ENCODE measurements around the gene HPGDS. TPM values are rescaled to one million over a fixed set of nuclear protein-coding genes. Genes with fewer than 3 reads are reported as not detected.

The HPGDS gene
- total and polyA plus RNA-seq, 2 experiments from 2014 or later, result 0.30 to 1.6 TPM

- Histone ChIP-seq H3K27ac (no peak overlapping the region), H3K4me2 (no peak overlapping the region), H4K20me1 (ENCODE audit: insufficient read depth, poor library complexity, severe bottlenecking) (no peaks in the 10 kb centered on the region), H3K9me2 (replicated peaks; ENCODE audit: insufficient read depth) (no peaks in the 10 kb centered on the region), H2AFZ (no peak overlapping the region), H3K79me2 (no peaks in the 10 kb centered on the region), H3K36me3 (replicated peaks; ENCODE audit: insufficient read depth, low read depth) (peaks cover 5% of the 10 kb centered on the region), H3K9me3 (ENCODE audit: low read depth) (no peaks in the 10 kb centered on the region), H3K4me1 (ENCODE audit: insufficient read depth) (no peaks in the 10 kb centered on the region), H3K4me3 (no peak overlapping the region), H3K27me3 (no peaks in the 10 kb centered on the region)
- DNase-seq (ENCODE audit: low spot score), result no peak
- TF ChIP-seq EZH2 (IDR thresholded peaks at IDR 0.05; ENCODE audit: borderline replicate concordance) (no peak), EZH2phosphoT487 (IDR thresholded peaks at IDR 0.05; ENCODE audit: low read depth, severe bottlenecking, unreplicated experiment) (no peak), CTCF (IDR thresholded peaks at IDR 0.05; ENCODE audit: poor library complexity) (no peak)
- 65% methylated on average over 3 of the region's 3 CpGs for WGBS (ENCODE audit: low lambda C conversion rate, missing lambda C conversion rate)
Observed at GRCh38 chr4:94277534-94277933, 65.1 kb downstream of the HPGDS start.

- TF ChIP-seq CTCF (IDR thresholded peaks at IDR 0.05; ENCODE audit: poor library complexity), result no peak
- no peak for TF ChIP-seq EZH2 (IDR thresholded peaks at IDR 0.05; ENCODE audit: borderline replicate concordance)
- no peak for TF ChIP-seq EZH2phosphoT487 (IDR thresholded peaks at IDR 0.05; ENCODE audit: low read depth, severe bottlenecking, unreplicated experiment)
- H3K9me2 ChIP-seq (replicated peaks; ENCODE audit: insufficient read depth), result no peaks in the 10 kb centered on the region
- no peak for DNase-seq (ENCODE audit: low spot score)
- 94% methylated on average over 7 of the region's 7 CpGs for WGBS (ENCODE audit: low lambda C conversion rate, missing lambda C conversion rate)
- H3K4me1 ChIP-seq (ENCODE audit: insufficient read depth), result no peaks in the 10 kb centered on the region
- H3K27ac ChIP-seq, result no peak overlapping the region
- no peak overlapping the region for H3K4me3 ChIP-seq
- H3K9me3 ChIP-seq (ENCODE audit: low read depth), result no peaks in the 10 kb centered on the region
- no peak overlapping the region for H2AFZ ChIP-seq
- no peak overlapping the region for H3K4me2 ChIP-seq
- no peaks in the 10 kb centered on the region for H4K20me1 ChIP-seq (ENCODE audit: insufficient read depth, poor library complexity, severe bottlenecking)
- no peaks in the 10 kb centered on the region for H3K79me2 ChIP-seq
- peaks cover 3% of the 10 kb centered on the region for H3K36me3 ChIP-seq (replicated peaks; ENCODE audit: insufficient read depth, low read depth)
- H3K27me3 ChIP-seq, result no peaks in the 10 kb centered on the region
Observed at GRCh38 chr4:94276204-94276603, 66.4 kb downstream of the HPGDS start.

GRCh38 chr4:94274912-94275311 lies 67.7 kb downstream of the HPGDS start:
- Histone ChIP-seq H3K9me2 (replicated peaks; ENCODE audit: insufficient read depth) (no peaks in the 10 kb centered on the region), H3K79me2 (no peaks in the 10 kb centered on the region), H2AFZ (no peak overlapping the region), H3K27ac (no peak overlapping the region), H3K4me2 (no peak overlapping the region), H3K4me1 (ENCODE audit: insufficient read depth) (no peaks in the 10 kb centered on the region), H3K9me3 (ENCODE audit: low read depth) (no peaks in the 10 kb centered on the region), H3K4me3 (no peak overlapping the region), H3K36me3 (replicated peaks; ENCODE audit: insufficient read depth, low read depth) (no peaks in the 10 kb centered on the region), H4K20me1 (ENCODE audit: insufficient read depth, poor library complexity, severe bottlenecking) (no peaks in the 10 kb centered on the region), H3K27me3 (no peaks in the 10 kb centered on the region)
- no peak for DNase-seq (ENCODE audit: low spot score)
- TF ChIP-seq EZH2phosphoT487 (IDR thresholded peaks at IDR 0.05; ENCODE audit: low read depth, severe bottlenecking, unreplicated experiment) (no peak), EZH2 (IDR thresholded peaks at IDR 0.05; ENCODE audit: borderline replicate concordance) (no peak), CTCF (IDR thresholded peaks at IDR 0.05; ENCODE audit: poor library complexity) (no peak)
- 93% methylated on average over 3 of the region's 3 CpGs for WGBS (ENCODE audit: low lambda C conversion rate, missing lambda C conversion rate)

- no peaks in the 10 kb centered on the region for H3K36me3 ChIP-seq (replicated peaks; ENCODE audit: insufficient read depth, low read depth)
- H3K27me3 ChIP-seq, result no peaks in the 10 kb centered on the region
- TF ChIP-seq CTCF (IDR thresholded peaks at IDR 0.05; ENCODE audit: poor library complexity) (no peak), EZH2 (IDR thresholded peaks at IDR 0.05; ENCODE audit: borderline replicate concordance) (no peak), EZH2phosphoT487 (IDR thresholded peaks at IDR 0.05; ENCODE audit: low read depth, severe bottlenecking, unreplicated experiment) (no peak)
- no peak overlapping the region for H2AFZ ChIP-seq
- no peaks in the 10 kb centered on the region for H3K9me3 ChIP-seq (ENCODE audit: low read depth)
- no peak overlapping the region for H3K27ac ChIP-seq
- DNase-seq (ENCODE audit: low spot score), result no peak
- no peaks in the 10 kb centered on the region for H3K9me2 ChIP-seq (replicated peaks; ENCODE audit: insufficient read depth)
- no peaks in the 10 kb centered on the region for H3K4me1 ChIP-seq (ENCODE audit: insufficient read depth)
- no peak overlapping the region for H3K4me3 ChIP-seq
- WGBS (ENCODE audit: low lambda C conversion rate, missing lambda C conversion rate), result 81% methylated on average over 2 of the region's 2 CpGs
- H3K79me2 ChIP-seq, result no peaks in the 10 kb centered on the region
- H4K20me1 ChIP-seq (ENCODE audit: insufficient read depth, poor library complexity, severe bottlenecking), result no peaks in the 10 kb centered on the region
- no peak overlapping the region for H3K4me2 ChIP-seq
Observed at GRCh38 chr4:94271248-94271647, 71.4 kb downstream of the HPGDS start.
